Activated CD4-positive, alpha-beta T cell treated with anti-CD3 and anti-CD28 coated beads, Interleukin-2, amount 50 U/mL, for 1 hour (primary cell): ENCODE data around the gene TRDMT1.

ENCODE experiments used
- DNase-seq: peaks from one replicate; pipeline ENCODE4 v3.0.0-alpha.2; 2020

Gene TRDMT1

GRCh38 chr10:17229967-17230682 is 28.7 kb upstream of the TRDMT1 start:
- peak; percentile 88 for DNase-seq

GRCh38 chr10:17229717-17229966 is 28.2 kb upstream of the TRDMT1 start:
- DNase-seq, result no peak

GRCh38 chr10:17229016-17229716 is 27.7 kb upstream of the TRDMT1 start:
- peak; percentile 85 for DNase-seq

- peak; percentile 85 for DNase-seq
Measured at GRCh38 chr10:17228091-17229015, 26.9 kb upstream of the TRDMT1 start, which contains the start of gene VIM. Gene VIM (plus strand): TSS chr10:17228241. CDS start chr10:17229423, 1,182 bp downstream.

- peak; percentile 32 for DNase-seq
Measured at GRCh38 chr10:17227367-17228090, 26.1 kb upstream of the TRDMT1 start.

GRCh38 chr10:17226891-17227303 is 25.4 kb upstream of the TRDMT1 start:
- no peak for DNase-seq

GRCh38 chr10:17225808-17226207 is 24.3 kb upstream of the TRDMT1 start:
- no peak for DNase-seq

GRCh38 chr10:17222329-17222728 is 20.9 kb upstream of the TRDMT1 start:
- no peak for DNase-seq

GRCh38 chr10:17220652-17221100 is 19.2 kb upstream of the TRDMT1 start:
- no peak for DNase-seq

- DNase-seq, result no peak
Measured at GRCh38 chr10:17219024-17219423, 17.6 kb upstream of the TRDMT1 start.

GRCh38 chr10:17217631-17218232 is 16.3 kb upstream of the TRDMT1 start:
- no peak for DNase-seq

- no peak for DNase-seq
Measured at GRCh38 chr10:17216901-17217395, 15.5 kb upstream of the TRDMT1 start.

GRCh38 chr10:17216217-17216900 is 14.9 kb upstream of the TRDMT1 start:
- DNase-seq, result no peak

GRCh38 chr10:17215782-17216122 is 14.3 kb upstream of the TRDMT1 start:
- no peak for DNase-seq

GRCh38 chr10:17214971-17215781 is 13.7 kb upstream of the TRDMT1 start:
- no peak for DNase-seq

GRCh38 chr10:17214526-17214925 is 13.1 kb upstream of the TRDMT1 start:
- DNase-seq, result no peak

- DNase-seq, result no peak
Measured at GRCh38 chr10:17213646-17214349, 12.3 kb upstream of the TRDMT1 start.

- no peak for DNase-seq
Measured at GRCh38 chr10:17212802-17213221, 11.3 kb upstream of the TRDMT1 start.

GRCh38 chr10:17210361-17210760 is 8.9 kb upstream of the TRDMT1 start:
- DNase-seq, result no peak

GRCh38 chr10:17209881-17210280 is 8.4 kb upstream of the TRDMT1 start:
- no peak for DNase-seq
